ENCODE data around the gene IMPA2.

- TF ChIP-seq CTCF (IDR thresholded peaks at IDR 0.05; ENCODE audit: borderline replicate concordance, extremely low read depth, low read length, poor library complexity, severe bottlenecking): no peak
- no peak for TF ChIP-seq EZH2 (IDR thresholded peaks at IDR 0.05; ENCODE audit: borderline replicate concordance, low read depth, low read length, severe bottlenecking)
Observed at GRCh38 chr18:12076424-12077140, 95.3 kb downstream of the IMPA2 start.

Data from DND-41 (cell line).